Astrocyte (in vitro differentiated cells and primary cell): ENCODE data around the gene ZCWPW1. TPM values are rescaled to one million over a fixed set of nuclear protein-coding genes. Genes with fewer than 3 reads are reported as not detected.

Experiments
- DNase-seq: peaks from one replicate; pipeline ENCODE4 v3.0.0-alpha.2; 2010; ENCODE audit warnings: low read depth
- FAIRE-seq: peaks from 2 replicates; lab custom pipeline; 2011; peaks lifted over from hg19 to GRCh38; lab: Jason Lieb, UNC
- H2AFZ ChIP-seq: 2 replicates; pipeline ENCODE4 v1.6.0; 2012; ENCODE audit warnings: low read depth, low read length, inconsistent platforms
- H3K27ac ChIP-seq: 2 replicates; pipeline ENCODE4 v1.5.1; 2011; ENCODE audit warnings: low read depth, low read length, inconsistent platforms
- H3K27me3 ChIP-seq: 2 replicates; pipeline ENCODE4 v1.6.0; 2011; ENCODE audit warnings: low read length, inconsistent platforms; ENCODE audit not compliant: insufficient read depth
- H3K36me3 ChIP-seq: 2 replicates; pipeline ENCODE4 v1.5.1; 2011; ENCODE audit warnings: low read length, inconsistent platforms; ENCODE audit not compliant: insufficient read depth
- H3K4me1 ChIP-seq: 2 replicates; pipeline ENCODE4 v1.5.1; 2011; ENCODE audit warnings: low read length, inconsistent platforms; ENCODE audit not compliant: insufficient read depth
- H3K4me2 ChIP-seq: 2 replicates; pipeline ENCODE4 v1.6.0; 2012; ENCODE audit warnings: low read length, inconsistent platforms
- H3K4me3 ChIP-seq: 2 replicates; pipeline ENCODE4 v1.5.1; 2011; ENCODE audit warnings: low read depth, mild to moderate bottlenecking, low read length, inconsistent platforms; ENCODE audit not compliant: insufficient read depth
- H3K79me2 ChIP-seq: 2 replicates; pipeline ENCODE4 v1.6.0; 2012; ENCODE audit warnings: mild to moderate bottlenecking, low read length, inconsistent platforms; ENCODE audit not compliant: insufficient read depth
- H3K9ac ChIP-seq: 2 replicates; pipeline ENCODE4 v1.6.0; 2012; ENCODE audit warnings: mild to moderate bottlenecking, low read length, inconsistent platforms
- H3K9me3 ChIP-seq: 2 replicates; pipeline ENCODE4 v1.5.1; 2012; ENCODE audit warnings: low read depth, mild to moderate bottlenecking, low read length, inconsistent platforms; ENCODE audit not compliant: insufficient read depth
- H4K20me1 ChIP-seq: 2 replicates; pipeline ENCODE4 v1.6.0; 2012; ENCODE audit warnings: low read length, inconsistent platforms; ENCODE audit not compliant: insufficient read depth
- H3K27ac Mint-ChIP-seq: one replicate; pipeline ENCODE4 v1.8.0; 2021; ENCODE audit warnings: mild to moderate bottlenecking, mixed read lengths; ENCODE audit not compliant: unreplicated experiment
- H3K27me3 Mint-ChIP-seq: one replicate; pipeline ENCODE4 v1.8.0; 2021; ENCODE audit warnings: low read depth, mixed read lengths; ENCODE audit not compliant: unreplicated experiment
- H3K36me3 Mint-ChIP-seq: one replicate; pipeline ENCODE4 v1.8.0; 2021; ENCODE audit warnings: low read depth, mixed read lengths; ENCODE audit not compliant: unreplicated experiment
- H3K4me1 Mint-ChIP-seq: one replicate; pipeline ENCODE4 v1.8.0; 2021; ENCODE audit warnings: low read depth, mixed read lengths; ENCODE audit not compliant: unreplicated experiment
- H3K4me3 Mint-ChIP-seq: one replicate; pipeline ENCODE4 v1.8.0; 2021; ENCODE audit warnings: mild to moderate bottlenecking, moderate library complexity, mixed read lengths; ENCODE audit not compliant: unreplicated experiment
- H3K9me3 Mint-ChIP-seq: one replicate; pipeline ENCODE4 v1.8.0; 2021; ENCODE audit warnings: mild to moderate bottlenecking, mixed read lengths; ENCODE audit not compliant: unreplicated experiment
- CTCF ChIP-seq: IDR thresholded peaks from 2 replicates; pipeline ENCODE4 v1.5.1; 2011; ENCODE audit warnings: low read depth, mild to moderate bottlenecking, inconsistent platforms, low read length, moderate library complexity; ENCODE audit not compliant: insufficient read depth
- EZH2 ChIP-seq: IDR thresholded peaks from 2 replicates; pipeline ENCODE4 v1.6.1; 2012; ENCODE audit warnings: mild to moderate bottlenecking, low read length, inconsistent platforms; ENCODE audit not compliant: insufficient read depth
- total RNA-seq: library from RNA; stranded (reverse); gene quantifications from 2 replicates; pipeline ENCODE4 v1.2.1, GENCODE V29; 2021

The ZCWPW1 gene
- total RNA-seq, 1 donor from 2014 or later, result 2.6 TPM

GRCh38 chr7:100433592-100434296 lies 5.2 kb upstream of the ZCWPW1 start:
- Mint-ChIP-seq H3K9me3 (no peaks in the 10 kb centered on the region), H3K36me3 (peaks cover 10% of the 10 kb centered on the region), H3K27ac (no peak overlapping the region), H3K4me3 (peak overlapping the region; percentile 91), H3K27me3 (no peaks in the 10 kb centered on the region), H3K4me1 (peaks cover 17% of the 10 kb centered on the region)
- Histone ChIP-seq H2AFZ (no peak overlapping the region), H3K79me2 (peaks cover 64% of the 10 kb centered on the region), H4K20me1 (peaks cover 44% of the 10 kb centered on the region), H3K4me3 (no peak overlapping the region), H3K4me2 (no peak overlapping the region), H3K4me1 (peaks cover 19% of the 10 kb centered on the region), H3K27me3 (no peaks in the 10 kb centered on the region), H3K27ac (no peak overlapping the region), H3K36me3 (peaks cover 22% of the 10 kb centered on the region), H3K9ac (no peak overlapping the region), H3K9me3 (no peaks in the 10 kb centered on the region)
- TF ChIP-seq EZH2, result no peak
- no peak for TF ChIP-seq CTCF
- FAIRE-seq, result no peak
- no peak for DNase-seq

- Histone ChIP-seq H2AFZ (no peak overlapping the region), H3K9me3 (no peaks in the 10 kb centered on the region), H4K20me1 (peaks cover 44% of the 10 kb centered on the region), H3K27ac (no peak overlapping the region), H3K36me3 (peaks cover 22% of the 10 kb centered on the region), H3K4me3 (no peak overlapping the region), H3K4me1 (peaks cover 19% of the 10 kb centered on the region), H3K4me2 (no peak overlapping the region), H3K9ac (no peak overlapping the region), H3K79me2 (peaks cover 64% of the 10 kb centered on the region), H3K27me3 (no peaks in the 10 kb centered on the region)
- Mint-ChIP-seq H3K27me3 (no peaks in the 10 kb centered on the region), H3K4me3 (no peak overlapping the region), H3K27ac (no peak overlapping the region), H3K36me3 (peaks cover 10% of the 10 kb centered on the region), H3K4me1 (peaks cover 17% of the 10 kb centered on the region), H3K9me3 (no peaks in the 10 kb centered on the region)
- FAIRE-seq (no peak), DNase-seq (no peak)
- no peak for TF ChIP-seq CTCF
- TF ChIP-seq EZH2, result no peak
Measured at GRCh38 chr7:100433276-100433591, 4.7 kb upstream of the ZCWPW1 start.

GRCh38 chr7:100432621-100433275 lies 4.2 kb upstream of the ZCWPW1 start:
- peaks cover 10% of the 10 kb centered on the region for H3K36me3 Mint-ChIP-seq
- Histone ChIP-seq H3K9ac (no peak overlapping the region), H3K4me1 (peaks cover 22% of the 10 kb centered on the region), H3K4me3 (no peak overlapping the region), H3K27me3 (no peaks in the 10 kb centered on the region), H4K20me1 (peaks cover 44% of the 10 kb centered on the region), H3K36me3 (peaks cover 22% of the 10 kb centered on the region), H3K4me2 (peak overlapping the region; percentile 87), H3K79me2 (peaks cover 64% of the 10 kb centered on the region), H2AFZ (no peak overlapping the region), H3K27ac (no peak overlapping the region), H3K9me3 (no peaks in the 10 kb centered on the region)
- TF ChIP-seq CTCF, result no peak
- no peak for TF ChIP-seq EZH2
- H3K9me3 Mint-ChIP-seq, result no peaks in the 10 kb centered on the region
- no peak overlapping the region for H3K27ac Mint-ChIP-seq
- FAIRE-seq (no peak), DNase-seq (no peak)
- H3K27me3 Mint-ChIP-seq, result no peaks in the 10 kb centered on the region
- peak overlapping the region; percentile 85 for H3K4me3 Mint-ChIP-seq
- peaks cover 17% of the 10 kb centered on the region for H3K4me1 Mint-ChIP-seq
